GM21381 (cell line): Measurements from ENCODE around the gene GLTPD2.

ENCODE experiments used
- ATAC-seq: cut with Tn5 transposase; IDR thresholded peaks from one replicate; pipeline ENCODE4 v1.9.1; 2021; ENCODE audit warnings: mild to moderate bottlenecking, moderate library complexity; ENCODE audit not compliant: unreplicated experiment

The GLTPD2 gene

GRCh38 chr17:4838309-4838785, 49.6 kb downstream of the GLTPD2 start:
- ATAC-seq, result no peak

GRCh38 chr17:4839221-4839620, 50.5 kb downstream of the GLTPD2 start:
- ATAC-seq, result no peak
